Fibroblast of skin of left quadriceps (primary cell): Measurements from ENCODE around the gene TAGLN.

ENCODE experiments used
- DNase-seq, 2 experiments: peaks; one replicate each; pipeline ENCODE4 v3.0.0-alpha.2; 2013; ENCODE audit warnings: low read depth in 2 of 2

TAGLN gene

GRCh38 chr11:117214404-117215110 is 15.4 kb downstream of the TAGLN start:
- no peak for DNase-seq

GRCh38 chr11:117217141-117218084 is 18.2 kb downstream of the TAGLN start:
- no peak for DNase-seq

GRCh38 chr11:117218133-117218915 is 19.2 kb downstream of the TAGLN start:
- DNase-seq = no peak

DNA sequence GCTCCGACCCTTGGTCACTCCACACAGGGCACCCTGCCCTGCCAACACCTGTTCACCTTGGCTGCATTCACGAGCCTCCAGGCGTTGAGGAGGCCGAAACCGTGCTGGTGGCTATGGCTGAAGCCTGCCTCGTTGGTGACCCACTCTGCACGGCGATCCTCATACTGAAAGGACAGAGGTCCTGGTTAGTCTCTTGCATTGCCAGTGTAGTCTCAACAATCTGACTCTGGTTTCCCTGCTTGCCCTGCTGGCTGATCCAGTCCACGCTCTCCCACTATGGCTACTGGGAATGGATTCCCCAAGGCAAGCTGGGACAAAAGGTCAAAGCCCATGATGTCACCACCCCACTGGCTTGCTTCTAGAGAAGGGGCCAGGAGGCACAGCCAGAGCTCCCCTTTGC is 19.8 kb downstream of the TAGLN start:
- no peak for DNase-seq

DNA sequence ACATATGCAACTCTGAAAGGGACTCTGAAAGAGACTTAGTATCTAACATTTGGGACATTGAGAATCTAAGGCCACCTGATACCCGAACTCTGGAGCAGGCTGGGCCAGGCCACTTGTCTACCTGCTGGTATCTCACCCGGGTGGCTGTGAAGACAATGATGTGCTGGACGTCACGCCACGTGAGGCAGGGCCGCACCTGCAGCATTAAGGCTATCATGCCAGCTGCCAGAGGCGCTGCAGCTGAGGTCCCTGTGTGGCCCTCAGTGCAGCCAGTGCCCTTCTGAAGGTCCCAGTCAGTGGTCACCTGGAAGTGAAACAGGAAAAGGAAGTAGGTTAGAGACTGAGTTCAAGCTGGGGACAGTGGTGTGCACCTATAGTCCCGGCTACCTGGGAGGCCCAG is 20.3 kb downstream of the TAGLN start:
- DNase-seq = no peak

DNA sequence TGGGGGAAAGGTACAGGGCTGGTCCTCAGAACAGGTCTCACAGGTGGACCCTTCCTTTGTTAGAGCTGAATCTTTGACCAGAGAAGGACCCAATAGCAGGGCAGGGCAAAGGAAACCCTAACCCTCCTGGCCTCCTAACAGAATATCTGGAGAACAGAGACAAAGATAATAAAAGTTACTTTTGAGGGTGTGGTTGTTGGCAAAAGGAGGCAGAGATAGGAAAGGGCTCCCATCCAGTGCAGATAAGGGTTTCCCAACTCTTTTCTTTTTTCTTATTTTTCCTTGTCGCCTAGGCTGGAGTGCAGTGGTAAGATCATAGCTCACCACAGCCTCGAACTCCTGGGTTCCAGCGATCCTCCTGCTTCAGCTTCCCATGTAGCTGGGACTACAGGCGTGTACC is 20.8 kb downstream of the TAGLN start:
- no peak for DNase-seq

- DNase-seq = no peak
Measured at GRCh38 chr11:117220568-117220967, 21.4 kb downstream of the TAGLN start.

- DNase-seq = no peak
Measured at GRCh38 chr11:117220999-117221774, 22.0 kb downstream of the TAGLN start.

DNA sequence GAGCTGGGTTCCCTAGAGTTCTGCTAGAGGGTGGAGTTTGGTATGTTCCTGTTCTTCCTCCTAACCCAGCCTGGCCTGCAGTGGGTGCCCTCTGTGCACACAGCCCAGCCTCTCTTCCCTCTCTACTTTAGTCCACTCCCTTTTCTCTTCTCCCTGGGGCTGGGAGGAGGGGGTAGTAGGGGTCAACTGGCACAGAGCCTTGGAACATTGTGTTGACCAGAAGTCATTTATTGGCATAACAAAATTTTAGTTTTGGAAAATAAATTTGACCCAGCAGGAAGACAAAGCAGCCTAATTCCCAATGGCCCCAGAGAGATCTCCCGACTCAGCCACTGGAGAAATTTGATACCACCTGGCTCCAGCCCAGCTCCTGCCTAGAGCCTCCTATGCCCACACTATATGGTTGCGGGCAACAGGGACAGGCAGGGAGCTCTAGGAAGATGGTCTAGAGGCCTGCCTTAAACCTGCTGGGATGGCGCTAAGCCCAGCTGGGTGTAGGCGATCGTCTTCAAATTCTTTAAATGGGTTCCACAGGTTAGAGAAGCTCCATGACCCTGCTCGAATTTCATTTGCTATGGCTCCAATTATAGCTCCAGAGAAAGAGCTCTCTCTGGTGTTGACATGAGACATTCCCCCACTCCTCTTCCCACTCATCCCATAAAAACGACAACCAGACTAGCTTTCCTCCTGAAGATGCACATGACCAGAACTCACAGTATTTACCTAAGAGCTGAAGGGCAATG is 22.8 kb downstream of the TAGLN start:
- DNase-seq = no peak

- DNase-seq = no peak
Measured at GRCh38 chr11:117222991-117223740, 24.0 kb downstream of the TAGLN start.

DNA sequence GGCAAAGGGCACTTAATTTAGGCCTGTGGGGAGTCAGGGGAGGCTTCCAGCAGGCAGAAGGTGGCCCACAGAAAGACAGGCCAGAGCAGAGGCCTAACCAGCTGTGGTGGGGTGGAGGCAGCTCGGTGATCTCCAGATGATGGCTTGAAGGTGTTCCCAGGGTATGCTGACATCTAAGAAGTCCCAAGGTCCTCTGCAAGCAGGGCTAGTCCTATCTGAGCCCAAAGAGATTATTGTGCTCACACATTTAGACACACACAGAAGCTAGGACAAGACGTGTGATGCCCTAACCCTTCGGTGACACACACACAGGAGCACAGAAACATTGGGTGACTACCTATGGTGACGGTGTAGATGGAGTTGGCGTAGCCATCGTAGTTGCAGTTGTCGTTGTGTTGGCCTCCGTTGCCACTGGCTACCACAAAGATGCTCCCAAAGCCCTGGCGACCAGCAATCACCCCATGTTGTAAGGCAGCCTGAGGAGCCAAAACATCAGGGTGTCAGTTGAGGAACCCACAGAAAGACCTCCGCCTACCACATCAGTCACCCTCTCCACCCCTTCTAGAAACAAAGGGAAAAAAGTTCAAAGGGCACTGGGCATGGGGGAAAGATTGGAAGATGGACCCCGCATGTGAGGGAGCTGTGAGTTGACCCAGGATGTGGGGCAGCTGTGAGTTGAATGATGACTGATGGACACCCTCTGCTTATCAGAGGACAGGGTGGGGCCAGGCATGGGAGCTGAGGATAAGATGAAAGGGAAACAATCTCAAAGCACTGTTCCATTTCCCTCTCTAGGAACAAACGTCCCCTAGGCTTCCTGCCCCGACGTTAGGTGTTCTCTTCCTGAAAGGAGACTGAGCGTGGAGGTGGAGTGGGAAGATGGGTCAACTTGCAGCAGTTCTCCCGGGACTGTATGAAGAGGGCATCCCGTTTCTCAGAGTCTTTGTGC is 24.8 kb downstream of the TAGLN start:
- DNase-seq = no peak

GRCh38 chr11:117225553-117226170 is 26.5 kb downstream of the TAGLN start:
- no peak for DNase-seq

GRCh38 chr11:117226388-117227385 is 27.5 kb downstream of the TAGLN start:
- DNase-seq = peak; percentile 50 to 57

GRCh38 chr11:117228091-117228490 is 28.9 kb downstream of the TAGLN start:
- no peak for DNase-seq

DNA sequence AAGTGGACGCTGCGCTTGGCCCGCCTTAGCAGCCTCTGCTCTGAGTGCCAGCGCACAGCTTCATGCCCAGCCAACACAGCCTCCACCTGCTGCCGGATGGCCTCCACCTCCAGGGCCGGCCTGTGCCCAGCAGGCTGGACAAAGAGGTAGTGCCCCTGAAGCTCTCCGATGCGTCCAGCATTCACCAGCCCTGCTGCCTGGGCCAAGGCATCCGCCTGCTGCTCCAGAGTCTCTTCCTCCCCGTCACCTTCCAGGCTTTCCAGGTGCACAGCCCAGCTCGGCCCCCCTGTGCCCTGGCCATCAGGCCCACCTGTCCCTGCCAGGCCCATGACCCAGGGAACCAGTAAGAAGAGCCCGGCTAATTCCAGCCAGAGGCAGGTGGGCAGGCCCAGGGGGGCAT is 30.2 kb downstream of the TAGLN start:
- DNase-seq = no peak

- DNase-seq = no peak
Measured at GRCh38 chr11:117229931-117230285, 30.7 kb downstream of the TAGLN start.

DNA sequence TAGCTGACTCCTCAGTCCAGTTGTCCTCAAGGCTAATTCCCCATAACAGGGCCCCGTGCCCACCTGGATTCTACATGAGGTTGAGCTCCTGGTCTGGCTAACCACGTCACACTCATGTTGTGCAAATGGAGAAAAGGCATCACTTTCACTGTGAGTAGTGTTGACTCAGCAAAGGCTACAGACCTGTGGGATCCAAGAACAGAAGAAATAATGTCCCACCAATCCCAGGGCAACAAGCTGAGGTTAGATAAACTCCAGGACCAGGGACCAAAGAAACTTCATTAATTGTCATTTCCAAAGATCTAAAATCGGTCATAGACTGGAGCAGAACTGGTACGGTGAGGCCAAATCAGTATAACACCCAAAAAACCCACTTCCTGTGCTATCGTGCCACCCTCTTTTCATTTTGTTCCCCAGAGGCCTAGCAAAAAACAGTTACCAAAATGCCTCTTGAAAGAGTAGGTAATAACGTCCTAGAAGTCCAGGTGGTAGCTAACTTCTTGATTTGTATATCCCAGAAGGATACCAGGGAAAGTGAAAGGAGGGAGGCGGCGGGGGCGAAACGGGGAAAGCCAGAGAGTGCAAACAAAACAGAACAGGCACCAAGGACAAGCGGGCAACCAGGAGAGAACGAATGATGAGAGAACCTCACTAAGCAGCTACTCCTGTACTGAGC is 31.3 kb downstream of the TAGLN start:
- no peak for DNase-seq
